Ishikawa (cell line): ENCODE results near the gene CD33.

Source experiments
- CEBPB ChIP-seq: IDR thresholded peaks from 2 replicates; pipeline ENCODE4 v1.6.1; 2012
- CREB1 ChIP-seq: IDR thresholded peaks from 2 replicates; pipeline ENCODE4 v1.6.1; 2012; ENCODE audit warnings: low read depth
- EGR1 ChIP-seq: IDR thresholded peaks from 2 replicates; pipeline ENCODE4 v1.6.1; 2012
- EP300 ChIP-seq: IDR thresholded peaks from 2 replicates; pipeline ENCODE4 v1.6.1; 2012; ENCODE audit warnings: borderline replicate concordance
- FOXM1 ChIP-seq: IDR thresholded peaks from 2 replicates; pipeline ENCODE4 v1.6.1; 2012; ENCODE audit warnings: low read depth, borderline replicate concordance
- NFIC ChIP-seq: IDR thresholded peaks from 2 replicates; pipeline ENCODE4 v1.6.1; 2012
- RAD21 ChIP-seq: IDR thresholded peaks from 2 replicates; pipeline ENCODE4 v1.6.1; 2012; ENCODE audit warnings: low read depth
- TAF1 ChIP-seq: IDR thresholded peaks from 2 replicates; pipeline ENCODE4 v1.6.1; 2012; ENCODE audit warnings: low read depth, mild to moderate bottlenecking
- TCF12 ChIP-seq: IDR thresholded peaks from 2 replicates; pipeline ENCODE4 v1.6.1; 2012; ENCODE audit warnings: low read depth
- TEAD4 ChIP-seq: IDR thresholded peaks from 2 replicates; pipeline ENCODE4 v1.6.1; 2012
- YY1 ChIP-seq: IDR thresholded peaks from 2 replicates; pipeline ENCODE4 v1.6.1; 2012; ENCODE audit warnings: low read depth
- ZBTB7A ChIP-seq: IDR thresholded peaks from 2 replicates; pipeline ENCODE4 v1.6.1; 2012; ENCODE audit warnings: low read depth
- TF ChIP-seq, protein P1 (sequence below): IDR thresholded peaks from 2 replicates; pipeline ENCODE4 v1.6.1; 2012; ENCODE audit warnings: low read depth, mild to moderate bottlenecking
- TF ChIP-seq, protein P2 (sequence below): IDR thresholded peaks from 2 replicates; pipeline ENCODE4 v1.6.1; 2012
- TF ChIP-seq, protein P3 (sequence below): IDR thresholded peaks from 2 replicates; pipeline ENCODE4 v1.6.1; 2012

The CD33 gene

DNA sequence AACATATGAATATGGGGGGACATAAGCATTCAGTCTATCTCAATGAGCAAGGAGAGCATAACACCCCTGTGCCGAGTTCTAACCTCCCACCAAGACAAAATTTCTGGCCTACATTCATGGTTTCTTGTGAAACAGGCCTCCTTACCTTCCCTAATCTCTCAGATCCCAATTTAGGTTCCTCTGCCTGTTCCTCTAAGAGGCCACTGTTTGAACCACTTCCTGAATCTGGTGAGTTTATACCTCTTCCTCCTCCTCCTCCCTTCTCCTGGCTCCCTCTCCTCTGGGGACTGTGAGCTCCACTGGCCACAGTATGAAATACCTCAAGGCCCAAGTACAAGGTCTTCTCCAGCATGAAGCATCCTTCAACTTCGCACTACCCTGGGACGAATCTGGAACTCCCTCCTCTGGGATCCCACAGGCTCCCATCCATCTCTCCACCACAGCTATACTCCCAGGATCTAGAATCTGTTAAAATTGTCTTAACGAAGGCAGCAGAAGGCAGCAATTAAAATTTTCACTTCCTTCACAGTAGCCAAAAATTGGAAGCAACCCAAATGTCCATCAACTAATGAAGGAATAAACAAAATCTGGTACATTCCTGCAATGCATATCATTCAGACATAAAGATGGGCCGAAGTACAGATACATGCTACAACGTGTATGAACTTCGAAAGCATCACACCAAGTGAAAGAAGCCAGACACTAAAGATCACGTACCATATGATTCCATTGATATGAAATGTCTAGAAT lies 18.2 kb downstream of the CD33 start:
- no peak for TF ChIP-seq ZBTB7A
- no peak for TF ChIP-seq FOXM1
- no peak for TF ChIP-seq CEBPB
- no peak for TF ChIP-seq YY1
- TF ChIP-seq, protein P1, sequence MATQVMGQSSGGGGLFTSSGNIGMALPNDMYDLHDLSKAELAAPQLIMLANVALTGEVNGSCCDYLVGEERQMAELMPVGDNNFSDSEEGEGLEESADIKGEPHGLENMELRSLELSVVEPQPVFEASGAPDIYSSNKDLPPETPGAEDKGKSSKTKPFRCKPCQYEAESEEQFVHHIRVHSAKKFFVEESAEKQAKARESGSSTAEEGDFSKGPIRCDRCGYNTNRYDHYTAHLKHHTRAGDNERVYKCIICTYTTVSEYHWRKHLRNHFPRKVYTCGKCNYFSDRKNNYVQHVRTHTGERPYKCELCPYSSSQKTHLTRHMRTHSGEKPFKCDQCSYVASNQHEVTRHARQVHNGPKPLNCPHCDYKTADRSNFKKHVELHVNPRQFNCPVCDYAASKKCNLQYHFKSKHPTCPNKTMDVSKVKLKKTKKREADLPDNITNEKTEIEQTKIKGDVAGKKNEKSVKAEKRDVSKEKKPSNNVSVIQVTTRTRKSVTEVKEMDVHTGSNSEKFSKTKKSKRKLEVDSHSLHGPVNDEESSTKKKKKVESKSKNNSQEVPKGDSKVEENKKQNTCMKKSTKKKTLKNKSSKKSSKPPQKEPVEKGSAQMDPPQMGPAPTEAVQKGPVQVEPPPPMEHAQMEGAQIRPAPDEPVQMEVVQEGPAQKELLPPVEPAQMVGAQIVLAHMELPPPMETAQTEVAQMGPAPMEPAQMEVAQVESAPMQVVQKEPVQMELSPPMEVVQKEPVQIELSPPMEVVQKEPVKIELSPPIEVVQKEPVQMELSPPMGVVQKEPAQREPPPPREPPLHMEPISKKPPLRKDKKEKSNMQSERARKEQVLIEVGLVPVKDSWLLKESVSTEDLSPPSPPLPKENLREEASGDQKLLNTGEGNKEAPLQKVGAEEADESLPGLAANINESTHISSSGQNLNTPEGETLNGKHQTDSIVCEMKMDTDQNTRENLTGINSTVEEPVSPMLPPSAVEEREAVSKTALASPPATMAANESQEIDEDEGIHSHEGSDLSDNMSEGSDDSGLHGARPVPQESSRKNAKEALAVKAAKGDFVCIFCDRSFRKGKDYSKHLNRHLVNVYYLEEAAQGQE = no peak
- no peak for TF ChIP-seq EGR1
- no peak for TF ChIP-seq TCF12
- no peak for TF ChIP-seq NFIC
- TF ChIP-seq, protein P2, sequence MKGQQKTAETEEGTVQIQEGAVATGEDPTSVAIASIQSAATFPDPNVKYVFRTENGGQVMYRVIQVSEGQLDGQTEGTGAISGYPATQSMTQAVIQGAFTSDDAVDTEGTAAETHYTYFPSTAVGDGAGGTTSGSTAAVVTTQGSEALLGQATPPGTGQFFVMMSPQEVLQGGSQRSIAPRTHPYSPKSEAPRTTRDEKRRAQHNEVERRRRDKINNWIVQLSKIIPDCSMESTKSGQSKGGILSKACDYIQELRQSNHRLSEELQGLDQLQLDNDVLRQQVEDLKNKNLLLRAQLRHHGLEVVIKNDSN = no peak
- TF ChIP-seq, protein P3, sequence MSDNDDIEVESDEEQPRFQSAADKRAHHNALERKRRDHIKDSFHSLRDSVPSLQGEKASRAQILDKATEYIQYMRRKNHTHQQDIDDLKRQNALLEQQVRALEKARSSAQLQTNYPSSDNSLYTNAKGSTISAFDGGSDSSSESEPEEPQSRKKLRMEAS = no peak
- TF ChIP-seq CREB1 = no peak

DNA sequence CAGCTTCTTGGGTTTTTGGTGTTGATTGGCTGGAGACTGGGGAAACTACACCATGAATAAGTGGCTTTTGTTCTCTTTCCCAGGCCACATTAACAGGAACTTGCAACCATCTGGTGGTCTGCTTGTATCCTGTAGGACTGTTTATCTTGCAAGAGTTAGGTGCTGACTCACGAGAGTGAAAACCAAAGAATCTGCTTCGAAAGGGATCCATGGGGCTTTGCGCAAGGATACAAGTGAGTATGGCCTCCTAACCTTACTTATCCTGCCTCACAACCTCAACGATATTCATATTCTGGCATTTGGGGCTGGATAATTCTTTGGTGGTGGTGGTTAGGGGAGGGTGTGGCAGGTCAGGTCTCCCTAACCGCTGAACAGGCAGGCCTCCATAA lies 21.3 kb downstream of the CD33 start:
- TF ChIP-seq, protein P2 = no peak
- no peak for TF ChIP-seq EP300
- TF ChIP-seq RAD21 = no peak
- TF ChIP-seq FOXM1 = no peak
- TF ChIP-seq NFIC = no peak
- TF ChIP-seq TCF12 = no peak
- no peak for TF ChIP-seq EGR1

DNA sequence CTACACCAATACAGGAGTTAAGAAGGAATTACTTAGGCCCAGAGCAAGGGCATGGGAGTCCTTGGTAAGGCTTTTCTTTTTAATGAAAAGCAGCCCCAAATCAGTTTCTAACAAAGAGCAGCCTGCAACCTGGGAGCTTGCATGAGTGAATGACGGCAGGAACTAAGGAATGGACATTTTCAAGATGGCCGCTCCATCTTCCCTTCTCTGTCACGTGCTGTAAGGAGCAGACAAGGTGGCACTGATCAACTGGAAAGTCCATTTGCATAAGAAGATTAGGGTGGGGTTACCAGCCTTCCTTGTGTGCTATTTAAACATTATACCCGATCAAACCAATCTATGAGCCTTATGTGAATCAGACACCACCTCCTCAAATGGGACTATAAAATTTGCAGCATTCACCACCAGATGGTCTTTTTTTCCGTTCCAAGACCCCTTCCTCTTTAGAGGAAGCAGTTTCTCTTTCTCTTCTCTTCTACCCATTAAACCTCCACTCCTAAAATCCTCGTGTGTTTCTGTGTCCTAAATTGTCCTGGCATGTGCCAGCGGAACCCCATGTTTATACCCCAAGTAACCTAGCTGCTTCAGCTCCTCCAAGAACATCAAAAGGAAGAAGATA lies 23.2 kb downstream of the CD33 start:
- TF ChIP-seq TCF12 = no peak
- no peak for TF ChIP-seq CEBPB
- no peak for TF ChIP-seq EP300
- no peak for TF ChIP-seq RAD21
- TF ChIP-seq TEAD4 = no peak
- TF ChIP-seq CREB1 = no peak
- TF ChIP-seq NFIC = no peak
- TF ChIP-seq ZBTB7A = no peak
- TF ChIP-seq, protein P3 = no peak
- no peak for TF ChIP-seq YY1
- no peak for TF ChIP-seq FOXM1
- TF ChIP-seq, protein P2 = no peak
- TF ChIP-seq EGR1 = no peak
- no peak for TF ChIP-seq TAF1
- TF ChIP-seq, protein P1 = no peak

DNA sequence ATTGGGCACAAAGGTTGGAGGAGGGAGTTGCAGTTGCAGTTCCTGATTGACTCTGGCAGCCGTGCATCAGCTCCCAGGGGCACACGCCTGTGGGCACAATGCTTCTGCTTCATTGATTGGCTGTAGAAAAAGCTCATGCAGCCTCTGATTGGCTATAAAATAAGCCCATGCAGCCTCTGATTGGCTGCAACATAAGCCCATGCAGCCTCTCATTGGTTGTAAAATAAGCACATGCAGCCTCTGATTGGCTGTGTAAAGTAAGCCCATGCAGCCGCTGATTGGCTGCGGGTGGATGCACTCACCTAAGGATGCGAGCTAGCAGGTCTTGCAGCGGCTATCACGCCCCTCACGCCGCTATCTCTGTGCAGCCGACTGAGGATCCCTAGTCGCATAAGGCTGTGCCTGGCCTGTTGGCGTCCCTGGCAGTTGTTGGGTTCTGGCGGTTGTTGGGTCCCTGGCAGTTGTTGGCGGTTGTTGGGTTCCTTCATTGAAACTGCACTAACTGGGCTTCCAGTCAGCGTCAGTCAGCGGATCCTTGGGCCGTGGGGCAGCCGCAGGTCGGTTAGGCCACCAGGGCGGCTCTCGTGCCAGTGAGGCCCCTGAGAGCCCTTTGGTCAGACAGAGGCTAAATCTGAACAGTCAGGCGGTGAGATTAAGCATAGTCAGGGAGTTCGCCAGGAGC lies 26.0 kb downstream of the CD33 start, which contains the start of gene SIGLECL1:
SIGLECL1 (plus strand) TSS at position 295 of the 682 bp plus-strand sequence. CDS start 12,993 bp downstream, outside the sequence.
- TF ChIP-seq ZBTB7A = no peak
- no peak for TF ChIP-seq NFIC
- no peak for TF ChIP-seq EP300
- TF ChIP-seq CREB1 = no peak
- no peak for TF ChIP-seq TAF1

DNA sequence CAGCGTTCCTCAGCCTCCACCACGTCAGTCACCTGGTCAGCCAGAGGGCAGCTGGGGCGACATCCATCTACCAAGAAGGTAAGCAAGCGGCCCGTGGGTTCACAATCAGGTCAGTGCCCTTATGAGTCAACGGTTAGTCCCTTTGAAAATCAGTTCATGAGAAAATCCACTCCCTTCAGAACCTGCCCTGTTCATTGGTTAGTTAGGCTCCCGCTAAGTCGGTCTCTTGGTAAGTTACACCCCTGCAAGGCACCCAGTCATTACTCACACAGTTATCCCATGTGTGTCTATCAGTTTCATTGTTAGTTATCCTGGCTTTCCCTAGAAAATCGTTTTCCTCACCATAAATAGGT lies 26.6 kb downstream of the CD33 start:
- TF ChIP-seq ZBTB7A (no peak), EGR1 (no peak), CEBPB (no peak), TEAD4 (no peak), NFIC (no peak), TAF1 (no peak), FOXM1 (no peak), YY1 (no peak), EP300 (no peak), CREB1 (no peak), RAD21 (no peak), TCF12 (no peak)
- TF ChIP-seq, protein P1 = no peak
- TF ChIP-seq, protein P3 = no peak
- TF ChIP-seq, protein P2 = no peak
